A673 (cell line): ENCODE data around the gene SLC38A5. TPM values are rescaled to one million over a fixed set of nuclear protein-coding genes. Genes with fewer than 3 reads are reported as not detected.

Source experiments
- BruUV-seq: library from RNA; stranded (reverse); fragments of 400-500 nt; replicated peaks from 2 replicates; lab custom pipeline; 2021; lab: Mats Ljungman, UMichigan
- CTCF ChIA-PET: fragments of 300-600 bp; sonication (Branson Sonifier 250); formaldehyde crosslinking; loops from one replicate; lab custom pipeline; 2022; ENCODE audit warnings: antibody characterized with exemption; lab: Charles Lee
- POLR2A ChIA-PET: fragments of 300-600 bp; sonication (Branson Sonifier 250); formaldehyde crosslinking; loops from one replicate; lab custom pipeline; 2022; ENCODE audit warnings: antibody characterized with exemption; ENCODE audit not compliant: low non-redundant PET; lab: Charles Lee
- DNase-seq: peaks from one replicate; pipeline ENCODE4 v3.0.0-alpha.2; 2015; ENCODE audit warnings: low spot score
- H3K27ac ChIP-seq: fragments of 200-600 bp; sonication (generic); 2 replicates; pipeline ENCODE4 v1.5.1; 2016; ENCODE audit warnings: mixed run types, low read depth, mild to moderate bottlenecking, mixed read lengths, antibody characterized with exemption, low read length; ENCODE audit not compliant: poor library complexity, severe bottlenecking
- H3K27me3 ChIP-seq: fragments of 200-600 bp; sonication (generic); replicated peaks from 2 replicates; pipeline ENCODE4 v1.6.1; 2017; ENCODE audit warnings: mixed run types, low read depth, mild to moderate bottlenecking, mixed read lengths, antibody characterized with exemption, low read length; ENCODE audit not compliant: insufficient read depth, poor library complexity
- H3K36me3 ChIP-seq: fragments of 200-600 bp; sonication (generic); 2 replicates; pipeline ENCODE4 v1.6.1; 2016; ENCODE audit warnings: mixed run types, mild to moderate bottlenecking, mixed read lengths, antibody characterized with exemption, low read length; ENCODE audit not compliant: insufficient read depth, poor library complexity, severe bottlenecking
- H3K4me1 ChIP-seq: fragments of 200-600 bp; sonication (generic); 2 replicates; pipeline ENCODE4 v1.6.1; 2017; ENCODE audit warnings: mixed run types, mild to moderate bottlenecking, mixed read lengths, antibody characterized with exemption, low read length; ENCODE audit not compliant: insufficient read depth, poor library complexity, severe bottlenecking
- H3K4me3 ChIP-seq: fragments of 200-600 bp; sonication (generic); 2 replicates; pipeline ENCODE4 v1.5.1; 2016; ENCODE audit warnings: low read depth, mixed run types, mild to moderate bottlenecking, mixed read lengths, low read length; ENCODE audit not compliant: poor library complexity, severe bottlenecking
- H3K9me3 ChIP-seq: fragments of 200-600 bp; sonication (generic); 2 replicates; pipeline ENCODE4 v1.6.1; 2016; ENCODE audit warnings: mixed run types, low read depth, mild to moderate bottlenecking, mixed read lengths, antibody characterized with exemption, low read length; ENCODE audit not compliant: poor library complexity, severe bottlenecking
- EZH2 ChIP-seq: fragments of 200-600 bp; sonication (generic); IDR thresholded peaks from 2 replicates; pipeline ENCODE4 v1.6.1; 2017; ENCODE audit warnings: borderline replicate concordance, low read depth, mild to moderate bottlenecking, mixed read lengths, antibody characterized with exemption, low read length; ENCODE audit not compliant: poor library complexity, severe bottlenecking
- intact Hi-C: fragments of 100-400 bp; cut with micrococcal nuclease; formaldehyde crosslinking; loops from one replicate; pipeline ENCODE4 v1.10.0; 2022; ENCODE audit not compliant: unreplicated experiment
- total RNA-seq: library from RNA; stranded (reverse); gene quantifications from 2 replicates; pipeline ENCODE4 v1.2.3, GENCODE V29; 2021
- TF ChIP-seq, protein P1 (sequence below): fragments of 300-800, 200-600 bp; sonication (generic); conservative IDR thresholded peaks from 2 replicates; pipeline ENCODE4 v1.5.1; 2017; ENCODE audit warnings: low read depth, mild to moderate bottlenecking, antibody characterized with exemption, low read length, moderate library complexity, mixed read lengths

The SLC38A5 gene
- total RNA-seq, 1 experiment from 2014 or later: 112 TPM

DNA sequence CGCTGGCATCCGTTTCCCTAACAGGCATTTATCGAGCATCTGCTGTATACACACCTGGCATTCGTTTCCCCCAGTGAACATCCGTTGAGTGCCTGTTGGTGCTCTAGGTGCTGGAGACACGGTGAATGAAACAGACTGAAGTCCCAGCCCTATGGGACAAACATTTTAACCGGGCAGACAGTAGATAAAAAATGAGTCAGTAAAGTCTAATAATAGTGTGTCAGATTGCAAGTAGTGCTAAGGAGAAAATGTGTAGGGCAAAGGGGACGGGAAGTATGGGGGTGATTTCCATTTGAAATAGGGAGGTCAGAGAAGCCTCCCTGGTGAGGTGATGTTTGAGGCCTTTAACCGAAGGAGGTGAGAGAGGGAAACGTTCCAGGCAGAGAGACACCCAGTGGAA lies 46.2 kb upstream of the SLC38A5 start:
- H3K4me1 ChIP-seq: no peaks in the 10 kb centered on the region
- BruUV-seq: no TSS peak
- CTCF ChIA-PET: no interaction called here
- no peak for TF ChIP-seq EZH2
- TF ChIP-seq, protein P1, sequence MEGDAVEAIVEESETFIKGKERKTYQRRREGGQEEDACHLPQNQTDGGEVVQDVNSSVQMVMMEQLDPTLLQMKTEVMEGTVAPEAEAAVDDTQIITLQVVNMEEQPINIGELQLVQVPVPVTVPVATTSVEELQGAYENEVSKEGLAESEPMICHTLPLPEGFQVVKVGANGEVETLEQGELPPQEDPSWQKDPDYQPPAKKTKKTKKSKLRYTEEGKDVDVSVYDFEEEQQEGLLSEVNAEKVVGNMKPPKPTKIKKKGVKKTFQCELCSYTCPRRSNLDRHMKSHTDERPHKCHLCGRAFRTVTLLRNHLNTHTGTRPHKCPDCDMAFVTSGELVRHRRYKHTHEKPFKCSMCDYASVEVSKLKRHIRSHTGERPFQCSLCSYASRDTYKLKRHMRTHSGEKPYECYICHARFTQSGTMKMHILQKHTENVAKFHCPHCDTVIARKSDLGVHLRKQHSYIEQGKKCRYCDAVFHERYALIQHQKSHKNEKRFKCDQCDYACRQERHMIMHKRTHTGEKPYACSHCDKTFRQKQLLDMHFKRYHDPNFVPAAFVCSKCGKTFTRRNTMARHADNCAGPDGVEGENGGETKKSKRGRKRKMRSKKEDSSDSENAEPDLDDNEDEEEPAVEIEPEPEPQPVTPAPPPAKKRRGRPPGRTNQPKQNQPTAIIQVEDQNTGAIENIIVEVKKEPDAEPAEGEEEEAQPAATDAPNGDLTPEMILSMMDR: no peak
- H3K27ac ChIP-seq: no peak overlapping the region
- no peaks in the 10 kb centered on the region for H3K27me3 ChIP-seq
- POLR2A ChIA-PET: no interaction called here
- intact Hi-C loops: no loop called here
- H3K4me3 ChIP-seq: no peak overlapping the region
- no peaks in the 10 kb centered on the region for H3K9me3 ChIP-seq
- H3K36me3 ChIP-seq: no peaks in the 10 kb centered on the region
- DNase-seq: no peak

DNA sequence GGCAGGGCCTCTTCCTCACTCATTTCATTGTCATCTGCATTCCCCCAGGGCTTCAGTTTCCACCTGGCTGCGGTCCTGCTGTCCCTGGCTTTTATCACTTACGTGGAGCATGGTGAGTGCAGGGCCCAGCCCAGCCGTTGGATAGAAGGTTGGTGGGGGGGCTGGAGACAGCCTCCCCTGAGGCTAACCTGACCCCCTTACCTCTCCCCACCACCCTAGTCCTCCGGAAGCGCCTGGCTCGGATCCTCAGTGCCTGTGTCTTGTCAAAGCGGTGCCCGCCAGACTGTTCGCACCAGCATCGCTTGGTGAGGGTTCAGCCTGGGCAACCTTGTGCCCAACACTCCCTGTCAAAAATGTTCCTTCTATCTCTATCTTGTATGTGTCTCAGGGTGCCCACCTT lies 45.8 kb upstream of the SLC38A5 start:
- no peaks in the 10 kb centered on the region for H3K36me3 ChIP-seq
- ChIA-PET CTCF (no interaction called here), POLR2A (no interaction called here)
- TF ChIP-seq EZH2: no peak
- TF ChIP-seq, protein P1: no peak
- no peaks in the 10 kb centered on the region for H3K4me1 ChIP-seq
- H3K27ac ChIP-seq: no peak overlapping the region
- no peak overlapping the region for H3K4me3 ChIP-seq
- intact Hi-C loops: no loop called here
- H3K9me3 ChIP-seq: no peaks in the 10 kb centered on the region
- no TSS peak for BruUV-seq
- DNase-seq: no peak
- H3K27me3 ChIP-seq: no peaks in the 10 kb centered on the region

DNA sequence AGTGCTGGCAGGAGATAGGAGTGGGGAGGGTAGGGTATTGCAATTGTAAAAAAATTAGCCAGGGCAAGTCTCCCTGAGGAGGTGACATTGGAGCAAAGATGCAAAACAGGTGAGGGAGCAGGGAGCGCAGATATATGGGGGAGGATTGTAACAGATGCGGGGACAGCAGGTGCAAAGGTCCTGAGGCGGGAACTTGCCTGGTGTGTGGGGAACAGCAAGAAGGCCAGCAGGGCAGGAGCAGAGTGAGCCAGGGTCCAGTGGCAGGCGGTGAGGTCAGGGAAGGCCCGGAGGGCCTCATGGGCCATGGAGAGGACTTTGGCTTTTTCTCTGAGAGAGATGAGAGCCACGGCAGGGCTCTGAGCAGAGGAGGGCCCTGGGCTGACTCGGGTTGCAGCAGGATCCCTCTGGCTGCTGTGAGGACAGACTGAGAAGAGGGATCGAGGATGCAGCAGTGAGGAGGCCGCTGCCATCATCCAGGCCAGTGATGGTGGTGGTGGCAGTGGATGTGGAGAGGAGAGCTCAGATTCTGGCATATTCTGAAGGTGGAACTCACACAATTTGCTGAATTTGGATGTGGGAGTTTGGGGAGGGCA lies 44.9 kb upstream of the SLC38A5 start:
- Histone ChIP-seq H3K36me3 (no peaks in the 10 kb centered on the region), H3K27me3 (no peaks in the 10 kb centered on the region), H3K4me1 (no peaks in the 10 kb centered on the region), H3K4me3 (no peak overlapping the region), H3K27ac (no peak overlapping the region), H3K9me3 (no peaks in the 10 kb centered on the region)
- TF ChIP-seq EZH2: no peak
- intact Hi-C loops: no loop called here
- ChIA-PET POLR2A (no interaction called here), CTCF (no interaction called here)
- DNase-seq: no peak
- no TSS peak for BruUV-seq

DNA sequence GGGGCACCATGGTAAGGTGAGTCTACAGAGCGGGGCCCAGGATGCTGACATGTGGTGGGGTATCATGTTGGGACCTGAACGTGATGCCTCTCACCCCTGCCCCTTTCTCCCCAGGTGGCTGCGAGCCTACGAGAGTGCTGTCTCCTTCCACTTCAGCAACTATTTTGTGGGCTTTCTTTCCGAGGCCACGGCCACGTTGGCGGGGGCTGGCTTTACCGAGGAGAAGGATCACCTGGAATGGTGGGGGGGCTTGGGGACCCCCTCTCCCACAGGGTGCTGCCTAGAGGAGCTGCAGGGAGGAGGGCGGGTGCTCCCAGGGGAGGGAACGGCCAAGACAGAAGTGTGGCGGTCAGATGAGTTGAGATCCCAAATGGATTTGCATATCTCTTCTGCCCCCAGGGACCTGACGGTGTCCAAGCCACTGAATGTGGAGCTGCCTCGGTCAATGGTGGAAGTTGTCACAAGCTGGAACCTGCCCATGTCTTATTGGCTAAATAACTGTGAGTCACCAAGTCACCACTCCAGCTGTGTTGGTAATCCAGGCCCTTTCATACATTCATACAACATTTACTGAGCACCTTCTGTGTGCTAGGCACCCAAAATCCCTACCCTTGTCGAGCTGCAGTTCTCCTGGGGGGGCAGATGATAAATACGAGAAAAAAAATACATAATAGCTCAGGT lies 44.2 kb upstream of the SLC38A5 start:
- DNase-seq: no peak
- no peak overlapping the region for H3K4me3 ChIP-seq
- no peak for TF ChIP-seq EZH2
- TF ChIP-seq, protein P1: no peak
- H3K9me3 ChIP-seq: no peaks in the 10 kb centered on the region
- no peak overlapping the region for H3K27ac ChIP-seq
- H3K27me3 ChIP-seq: no peaks in the 10 kb centered on the region
- intact Hi-C loops: no loop called here
- no peaks in the 10 kb centered on the region for H3K36me3 ChIP-seq
- no peaks in the 10 kb centered on the region for H3K4me1 ChIP-seq
- CTCF ChIA-PET: no interaction called here
- no TSS peak for BruUV-seq
- POLR2A ChIA-PET: no interaction called here
